HG03342 (cell line): Measurements from ENCODE around the gene LONRF2.
A peak's percentile ranks its signal among the peaks of the same experiment; 100 is the strongest.

ENCODE experiments used
- ATAC-seq: cut with Tn5 transposase; IDR thresholded peaks from one replicate; pipeline ENCODE4 v1.9.1; 2021; ENCODE audit warnings: mild to moderate bottlenecking, moderate library complexity; ENCODE audit not compliant: unreplicated experiment

The LONRF2 gene

GRCh38 chr2:100237770-100238169 is 84.5 kb downstream of the LONRF2 start:
- no peak for ATAC-seq

- no peak for ATAC-seq
These were observed 85.1 kb downstream of the LONRF2 start for GRCh38 chr2:100237163-100237562.

- ATAC-seq: no peak
These were observed 86.1 kb downstream of the LONRF2 start for GRCh38 chr2:100236166-100236565.

- ATAC-seq: no peak
These were observed 86.7 kb downstream of the LONRF2 start for GRCh38 chr2:100235581-100235980.

GRCh38 chr2:100235098-100235497 is 87.2 kb downstream of the LONRF2 start:
- ATAC-seq: peak; percentile 97

GRCh38 chr2:100234141-100234540 is 88.2 kb downstream of the LONRF2 start:
- no peak for ATAC-seq

- ATAC-seq: no peak
These were observed 89.2 kb downstream of the LONRF2 start for GRCh38 chr2:100233061-100233460.

- no peak for ATAC-seq
These were observed 91.5 kb downstream of the LONRF2 start for GRCh38 chr2:100230754-100231153.

GRCh38 chr2:100228967-100229366 is 93.3 kb downstream of the LONRF2 start:
- no peak for ATAC-seq

GRCh38 chr2:100228415-100228814 is 93.9 kb downstream of the LONRF2 start:
- no peak for ATAC-seq

- ATAC-seq: no peak
These were observed 97.2 kb downstream of the LONRF2 start for GRCh38 chr2:100224988-100225710.

- ATAC-seq: no peak
These were observed 98.8 kb downstream of the LONRF2 start for GRCh38 chr2:100223502-100223901.
